Liver (tissue), 9 donors: ENCODE results near the gene PSMD5. TPM values are rescaled to one million over a fixed set of nuclear protein-coding genes. Genes with fewer than 3 reads are reported as not detected.
"Not testable (repeated sequence)": the region's sequence is repeated elsewhere in the genome, so short reads cannot be mapped to it uniquely, and the experiment has no call there.

Experiments used
- DNase-seq: peaks from one replicate; pipeline ENCODE4 v3.0.0-alpha.2; 2017; ENCODE audit warnings: low spot score
- H3K27ac ChIP-seq, 2 donors: one replicate each; pipeline ENCODE4 v1.7.0; 2013; ENCODE audit warnings: inconsistent platforms in 2 of 2, low read length in 2 of 2, control low read depth in 1 of 2, low read depth in 1 of 2, mild to moderate bottlenecking in 1 of 2
- H3K27me3 ChIP-seq, 4 donors: one replicate each; pipeline versions ENCODE4 v1.6.1 to v1.7.0; 2013; ENCODE audit warnings: low read length in 3 of 4, inconsistent platforms in 1 of 4, mild to moderate bottlenecking in 1 of 4, moderate library complexity in 1 of 4; ENCODE audit not compliant: control insufficient read depth in 4 of 4, insufficient read depth in 4 of 4
- H3K36me3 ChIP-seq, 4 donors: one replicate each; pipeline versions ENCODE4 v1.6.1 to v1.7.0; 2013; ENCODE audit warnings: low read length in 3 of 4, mild to moderate bottlenecking in 3 of 4, low read depth in 1 of 4, moderate library complexity in 1 of 4; ENCODE audit not compliant: control insufficient read depth in 4 of 4, insufficient read depth in 3 of 4
- H3K4me1 ChIP-seq, 4 donors: one replicate each; pipeline versions ENCODE4 v1.6.1 to v1.7.0; 2013; ENCODE audit warnings: low read length in 3 of 4, mild to moderate bottlenecking in 3 of 4, moderate library complexity in 1 of 4; ENCODE audit not compliant: control insufficient read depth in 4 of 4, insufficient read depth in 4 of 4
- H3K4me3 ChIP-seq, 3 donors: one replicate each; pipeline versions ENCODE4 v1.6.1 to v1.7.0; 2013; ENCODE audit warnings: low read length in 3 of 3, control low read depth in 1 of 3, low read depth in 1 of 3, mild to moderate bottlenecking in 1 of 3
- H3K9ac ChIP-seq, 2 donors: one replicate each; pipeline ENCODE4 v1.7.0; 2013; ENCODE audit warnings: low read length in 2 of 2, mild to moderate bottlenecking in 2 of 2, moderate library complexity in 2 of 2, control low read depth in 1 of 2, low read depth in 1 of 2
- H3K9me3 ChIP-seq, 4 donors: one replicate each; pipeline versions ENCODE4 v1.6.1 to v1.7.0; 2013; ENCODE audit warnings: low read length in 3 of 4; ENCODE audit not compliant: control insufficient read depth in 4 of 4
- EGR1 ChIP-seq, 2 donors: IDR thresholded peaks; 2 replicates each; pipeline ENCODE4 v1.6.1; 2016 to 2018; ENCODE audit warnings: antibody characterized with exemption in 2 of 2, low read depth in 2 of 2
- FOXA1 ChIP-seq: IDR thresholded peaks from 2 replicates; pipeline ENCODE4 v1.6.1; 2016; ENCODE audit warnings: antibody characterized with exemption
- HNF4G ChIP-seq: IDR thresholded peaks from 2 replicates; pipeline ENCODE4 v1.6.1; 2016; ENCODE audit warnings: antibody characterized with exemption
- JUND ChIP-seq, 2 donors: IDR thresholded peaks; 2 replicates each; pipeline ENCODE4 v1.6.1; 2016; ENCODE audit warnings: antibody characterized with exemption in 2 of 2
- NR2F2 ChIP-seq: IDR thresholded peaks from 2 replicates; pipeline ENCODE4 v1.6.1; 2016; ENCODE audit warnings: antibody characterized with exemption
- RAD21 ChIP-seq, 2 donors: IDR thresholded peaks; 2 replicates each; pipeline ENCODE4 v1.6.1; 2016; ENCODE audit warnings: antibody characterized with exemption in 2 of 2, mild to moderate bottlenecking in 2 of 2
- RXRA ChIP-seq, 2 donors: IDR thresholded peaks; 2 replicates each; pipeline ENCODE4 v1.6.1; 2017 to 2018; ENCODE audit warnings: antibody characterized with exemption in 2 of 2, mild to moderate bottlenecking in 1 of 2
- SP1 ChIP-seq: IDR thresholded peaks from 2 replicates; pipeline ENCODE4 v1.6.1; 2018; ENCODE audit warnings: antibody characterized with exemption, mild to moderate bottlenecking
- TAF1 ChIP-seq: conservative IDR thresholded peaks from 2 replicates; pipeline ENCODE4 v1.6.1; 2016; ENCODE audit warnings: antibody characterized with exemption, mild to moderate bottlenecking
- YY1 ChIP-seq: IDR thresholded peaks from 2 replicates; pipeline ENCODE4 v1.6.1; 2016; ENCODE audit warnings: antibody characterized with exemption, mild to moderate bottlenecking
- WGBS: extraction: QIAGEN DNeasy Blood & Tissue Kit; methylation state at CpG from one replicate; pipeline ENCODE4 v1.1.7; 2013; 5-methylcytosine and 5-hydroxymethylcytosine counted together
- polyA plus RNA-seq, 2 donors: library from polyadenylated mRNA; stranded (reverse) in 1 of 2; unstranded in 1 of 2; fragments of 200-250 nt in 1 of 2; fragments of >200 nt in 1 of 2; fragmentation: Nextera tagmentation in 1 of 2; extraction: Ambion mirVana in 1 of 2; gene quantifications; one replicate each; pipeline versions ENCODE4 v1.2.1 to v1.2.3, GENCODE V29; 2013 to 2015
- total RNA-seq, 2 donors: library from RNA; depleted of rRNA; stranded (reverse); fragments of >200 nt; gene quantifications; one replicate each; pipeline ENCODE4 v1.2.3, GENCODE V29; 2014
- TF ChIP-seq, protein P1 (sequence below): fragments of 150-350 bp; IDR thresholded peaks from 2 replicates; pipeline ENCODE4 v1.5.1; 2017; ENCODE audit warnings: improper control_type of control experiment, low read depth, low read length; ENCODE audit not compliant: missing input control
- TF ChIP-seq, protein P2 (sequence below): IDR thresholded peaks from 2 replicates; pipeline ENCODE4 v1.6.1; 2016; ENCODE audit warnings: antibody characterized with exemption
- TF ChIP-seq, protein P3 (sequence below): IDR thresholded peaks from 2 replicates; pipeline ENCODE4 v1.6.1; 2016; ENCODE audit warnings: antibody characterized with exemption
- donor health status: healthy.
- donor health status: healthy.
- donor health status: healthy.
- donor health status: healthy.
- donor health status: healthy.

The PSMD5 gene
- total and polyA plus RNA-seq, 4 donors = 10.9 to 19.1 (median 16.0) TPM

DNA sequence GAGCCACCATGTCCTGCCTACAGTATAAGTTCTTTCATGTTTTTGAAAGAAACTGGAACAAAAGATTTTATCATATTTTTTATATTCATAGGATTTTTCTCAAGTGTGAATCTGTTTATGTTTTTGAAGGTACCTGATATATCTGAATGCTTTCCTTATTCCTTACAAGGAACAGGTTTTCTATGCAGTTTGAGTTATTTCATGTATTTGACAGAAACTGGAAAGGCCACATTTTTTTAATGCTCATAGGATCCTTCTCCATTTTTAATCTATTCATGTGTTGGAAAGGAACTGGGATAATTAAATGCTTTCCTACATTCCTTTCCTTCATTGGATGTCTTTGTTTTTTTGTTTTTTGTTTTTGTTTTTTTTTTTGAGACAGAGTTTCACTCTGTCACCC, 33.8 kb downstream of the PSMD5 start (continued):
- TF ChIP-seq, protein P1, sequence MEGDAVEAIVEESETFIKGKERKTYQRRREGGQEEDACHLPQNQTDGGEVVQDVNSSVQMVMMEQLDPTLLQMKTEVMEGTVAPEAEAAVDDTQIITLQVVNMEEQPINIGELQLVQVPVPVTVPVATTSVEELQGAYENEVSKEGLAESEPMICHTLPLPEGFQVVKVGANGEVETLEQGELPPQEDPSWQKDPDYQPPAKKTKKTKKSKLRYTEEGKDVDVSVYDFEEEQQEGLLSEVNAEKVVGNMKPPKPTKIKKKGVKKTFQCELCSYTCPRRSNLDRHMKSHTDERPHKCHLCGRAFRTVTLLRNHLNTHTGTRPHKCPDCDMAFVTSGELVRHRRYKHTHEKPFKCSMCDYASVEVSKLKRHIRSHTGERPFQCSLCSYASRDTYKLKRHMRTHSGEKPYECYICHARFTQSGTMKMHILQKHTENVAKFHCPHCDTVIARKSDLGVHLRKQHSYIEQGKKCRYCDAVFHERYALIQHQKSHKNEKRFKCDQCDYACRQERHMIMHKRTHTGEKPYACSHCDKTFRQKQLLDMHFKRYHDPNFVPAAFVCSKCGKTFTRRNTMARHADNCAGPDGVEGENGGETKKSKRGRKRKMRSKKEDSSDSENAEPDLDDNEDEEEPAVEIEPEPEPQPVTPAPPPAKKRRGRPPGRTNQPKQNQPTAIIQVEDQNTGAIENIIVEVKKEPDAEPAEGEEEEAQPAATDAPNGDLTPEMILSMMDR = no peak
- TF ChIP-seq SP1 = no peak
- no peak for TF ChIP-seq RAD21 (IDR thresholded peaks at IDR 0.05)

DNA sequence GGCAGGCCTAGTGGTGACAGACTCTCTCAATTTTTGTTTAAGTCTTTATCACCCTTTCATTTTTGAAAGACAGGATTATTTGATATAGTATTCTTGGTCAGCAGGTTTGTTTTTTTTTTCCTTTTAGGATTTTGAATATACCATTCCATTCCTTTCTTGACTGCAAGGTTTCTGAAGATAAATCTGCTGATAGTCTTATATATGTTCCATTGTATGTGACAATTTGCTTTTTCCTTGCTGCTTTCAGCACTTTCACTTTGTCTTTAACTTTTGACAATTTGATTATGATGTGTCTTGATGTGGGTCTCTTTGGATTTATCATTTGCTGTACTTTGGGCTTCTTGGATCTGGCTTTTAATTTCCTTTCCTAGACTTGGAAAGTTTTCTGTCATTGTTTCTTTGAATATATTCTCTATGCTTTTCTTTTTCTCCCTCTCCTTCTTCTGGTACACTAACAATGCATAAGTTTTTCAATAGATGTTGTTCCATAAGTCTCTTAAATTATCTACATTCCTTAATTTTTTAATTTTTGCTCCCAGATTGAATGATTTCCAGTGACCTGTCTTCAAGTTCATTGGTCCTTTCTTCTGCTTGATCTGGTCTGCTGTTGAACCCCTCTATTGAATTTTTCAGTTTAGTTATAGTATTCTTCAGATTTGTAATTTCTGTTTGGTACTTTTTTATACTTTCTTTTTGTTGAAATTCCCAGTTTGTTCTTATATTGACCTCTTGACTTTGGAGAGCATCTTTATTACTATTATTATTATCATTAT, 34.9 kb downstream of the PSMD5 start:
- no peak for TF ChIP-seq HNF4G
- TF ChIP-seq, protein P2, sequence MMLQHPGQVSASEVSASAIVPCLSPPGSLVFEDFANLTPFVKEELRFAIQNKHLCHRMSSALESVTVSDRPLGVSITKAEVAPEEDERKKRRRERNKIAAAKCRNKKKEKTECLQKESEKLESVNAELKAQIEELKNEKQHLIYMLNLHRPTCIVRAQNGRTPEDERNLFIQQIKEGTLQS = no peak
- TF ChIP-seq, protein P3, sequence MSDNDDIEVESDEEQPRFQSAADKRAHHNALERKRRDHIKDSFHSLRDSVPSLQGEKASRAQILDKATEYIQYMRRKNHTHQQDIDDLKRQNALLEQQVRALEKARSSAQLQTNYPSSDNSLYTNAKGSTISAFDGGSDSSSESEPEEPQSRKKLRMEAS = no peak
- TF ChIP-seq FOXA1 = no peak
- TF ChIP-seq NR2F2 = no peak
- TF ChIP-seq TAF1 = no peak
- no peak for TF ChIP-seq YY1
- TF ChIP-seq JUND (IDR thresholded peaks at IDR 0.05) = no peak
- TF ChIP-seq EGR1 (IDR thresholded peaks at IDR 0.05; ENCODE audit: low read depth in 2 of 2) = no peak
- TF ChIP-seq, protein P1 = no peak
- TF ChIP-seq RXRA (IDR thresholded peaks at IDR 0.05) = no peak
- Histone ChIP-seq H3K27me3 (no peaks in the 10 kb centered on the region), H3K36me3 (no peaks in the 10 kb centered on the region), H3K9ac (no peak overlapping the region), H3K27ac (no peak overlapping the region), H3K4me3 (no peak overlapping the region), H3K4me1 (no peaks in the 10 kb centered on the region), H3K9me3 (peaks cover 0 to 7% (median 1%) of the 10 kb centered on the region in 4 donors)
- no peak for DNase-seq

DNA sequence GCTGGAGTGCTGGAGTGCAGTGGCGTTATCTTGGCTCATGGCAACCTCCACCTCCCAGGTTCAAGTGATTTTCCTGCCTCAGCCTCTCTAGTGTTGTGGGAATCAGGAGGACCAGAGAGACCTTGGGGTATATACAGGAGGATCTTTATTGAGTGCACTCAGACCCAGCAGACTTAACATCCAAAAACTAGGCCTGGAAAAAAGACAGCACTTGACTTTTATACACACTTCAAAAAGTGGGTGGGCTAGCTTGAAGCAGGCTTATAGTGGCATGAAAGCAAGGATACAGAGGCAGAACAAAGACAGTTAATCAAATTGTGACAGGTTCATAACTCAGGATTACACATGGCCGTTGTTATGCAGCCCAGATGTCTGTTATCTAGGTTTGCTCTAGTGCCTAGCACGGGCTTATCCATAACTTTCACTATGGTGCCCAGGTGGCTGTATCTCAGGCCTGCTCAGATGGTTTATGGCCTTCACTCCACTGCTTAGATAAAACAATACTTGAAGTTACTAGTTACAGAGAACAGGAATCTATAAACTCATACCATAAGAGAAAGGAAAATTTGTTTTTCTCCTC, 37.8 kb downstream of the PSMD5 start:
- not testable (repeated sequence) for H3K9me3 ChIP-seq, DNase-seq, H3K4me1 ChIP-seq, H3K27ac ChIP-seq, H3K9ac ChIP-seq, H3K36me3 ChIP-seq, H3K27me3 ChIP-seq, H3K4me3 ChIP-seq
- WGBS = 93% methylated on average over 3 of the region's 3 CpGs
